Stimulated activated CD8-positive, alpha-beta memory T cell treated with anti-CD3 and anti-CD28 coated beads, Interleukin-4, amount 100 ng/mL, for 4 hours (primary cell): ENCODE measurements around the gene CRACR2B.
A peak's percentile ranks its signal among the peaks of the same experiment; 100 is the strongest.

Experiments
- DNase-seq, 2 donors: peaks; one replicate each; pipeline ENCODE4 v3.0.0-alpha.2; 2020; ENCODE audit warnings: low read depth in 2 of 2, low spot score in 1 of 2

The CRACR2B gene

GRCh38 chr11:794766-795633 lies 32.7 kb upstream of the CRACR2B start:
- DNase-seq = no peak

DNA sequence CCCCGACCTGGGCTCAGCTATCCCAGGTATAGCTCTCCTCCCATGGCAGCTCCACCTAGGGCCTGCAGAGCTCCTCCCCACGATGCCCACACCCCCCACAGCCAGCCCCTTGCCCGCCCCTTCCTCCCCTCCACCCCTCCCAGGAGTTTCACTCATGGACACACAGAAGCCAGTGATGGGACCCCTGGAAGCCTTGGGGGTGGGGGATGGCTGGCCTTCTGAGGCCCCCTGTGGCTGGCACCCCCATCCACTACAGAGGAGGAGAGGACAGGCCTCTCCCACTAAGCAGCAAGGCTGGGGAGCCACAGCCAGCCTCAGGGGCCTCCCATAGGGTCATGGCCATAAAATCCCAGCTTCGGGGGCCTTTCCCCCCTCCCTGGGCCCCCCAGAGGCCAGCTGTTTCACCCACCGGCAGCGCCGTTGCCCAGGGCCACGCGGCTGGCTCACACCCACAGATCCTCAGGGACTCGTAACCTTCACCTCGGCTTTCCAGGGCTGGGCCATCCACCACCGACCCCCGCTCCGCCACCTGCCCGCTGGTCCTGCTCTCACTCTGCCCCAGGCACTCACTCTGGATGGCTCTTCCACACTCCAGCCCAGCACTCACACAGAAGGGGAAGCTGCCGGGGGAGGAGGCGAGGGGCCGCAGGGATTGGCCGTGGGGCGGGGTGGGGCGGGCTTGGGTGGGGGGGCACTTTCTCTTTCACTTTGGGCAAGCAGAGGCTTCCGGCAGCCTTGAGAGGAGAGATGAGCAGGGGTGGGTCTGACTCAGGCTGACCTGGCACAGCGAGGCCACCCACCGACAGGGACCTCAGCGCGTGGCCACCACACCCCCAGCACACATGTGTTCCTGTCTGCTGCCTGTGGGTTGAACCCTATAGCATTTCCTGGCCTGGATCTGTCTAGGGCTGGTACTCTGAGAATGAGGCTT lies 31.8 kb upstream of the CRACR2B start:
- peak; percentile 62 to 77 for DNase-seq

DNA sequence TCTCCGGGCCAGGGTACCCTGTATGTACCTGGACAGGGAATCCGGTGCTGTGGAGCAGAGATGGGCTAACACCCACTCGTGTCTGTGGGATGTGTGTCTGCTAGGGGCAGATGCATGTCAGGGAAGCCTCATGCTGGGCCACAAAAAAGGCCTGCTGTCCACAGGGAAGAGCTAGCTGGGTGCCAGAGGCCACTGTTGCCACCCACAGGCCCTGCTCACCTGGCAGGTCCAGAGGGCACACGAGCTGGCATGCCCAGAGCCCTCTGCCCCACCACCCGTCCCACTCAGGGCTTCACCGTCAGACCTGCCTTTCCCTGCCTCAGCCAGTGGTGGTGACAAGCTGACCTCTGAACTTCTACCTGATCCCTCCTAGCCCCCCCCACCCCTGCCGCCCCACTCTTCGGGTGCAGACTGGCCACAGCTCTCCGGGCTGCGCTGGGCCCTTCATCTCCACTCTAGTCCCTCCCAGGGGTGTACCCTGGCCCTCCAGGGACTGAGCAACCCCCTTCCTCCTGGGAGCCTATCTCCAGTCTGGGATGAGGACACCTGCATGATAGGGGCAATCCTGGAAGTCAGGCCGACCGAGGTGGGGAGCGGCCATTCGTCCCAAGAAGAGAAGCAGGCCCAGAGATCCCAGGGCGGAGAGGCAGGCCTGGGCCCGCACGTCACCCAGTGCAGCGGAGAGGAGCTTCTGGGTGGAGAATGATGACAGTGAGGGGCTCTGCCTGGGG lies 31.0 kb upstream of the CRACR2B start:
- DNase-seq = no peak

DNA sequence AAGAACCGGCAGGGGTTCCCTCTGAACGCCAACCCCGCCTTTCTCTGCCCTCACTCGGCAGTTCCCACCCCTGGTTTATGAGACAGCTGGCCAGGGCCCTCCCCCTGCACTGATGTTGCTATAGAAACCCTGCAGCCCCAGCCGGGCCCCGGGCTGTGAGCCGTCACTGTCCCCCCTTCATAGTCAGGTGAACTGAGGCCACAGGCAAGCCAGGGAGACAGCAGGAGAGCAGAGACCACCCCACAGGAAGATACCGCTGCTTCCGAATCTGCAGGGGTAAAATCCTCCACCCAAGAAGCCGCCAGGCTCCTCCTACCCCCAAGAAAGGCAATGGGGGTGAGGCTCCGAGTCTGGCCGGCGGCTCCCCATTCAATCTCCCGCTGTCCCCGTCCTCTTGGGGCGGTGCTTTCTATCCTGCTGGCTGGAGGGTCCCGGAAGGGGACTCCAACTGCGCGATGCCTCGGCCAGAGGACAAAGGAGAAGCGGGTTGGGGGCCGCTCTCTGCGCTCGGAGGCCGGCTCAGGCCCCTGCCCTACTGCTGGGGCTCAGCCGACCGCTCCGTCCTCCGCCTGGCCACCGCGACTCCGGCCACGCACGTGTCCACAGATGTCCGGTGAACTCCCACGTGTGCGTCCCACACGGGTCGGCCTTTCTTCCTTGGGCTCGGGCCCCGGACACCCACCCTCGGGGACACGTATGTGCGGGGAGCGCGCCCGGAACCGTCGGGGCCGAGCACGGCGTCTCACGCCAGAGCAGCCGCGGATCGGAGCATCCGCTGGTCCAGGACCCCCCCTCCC lies 30.2 kb upstream of the CRACR2B start:
- DNase-seq = peak; percentile 33 to 63

DNA sequence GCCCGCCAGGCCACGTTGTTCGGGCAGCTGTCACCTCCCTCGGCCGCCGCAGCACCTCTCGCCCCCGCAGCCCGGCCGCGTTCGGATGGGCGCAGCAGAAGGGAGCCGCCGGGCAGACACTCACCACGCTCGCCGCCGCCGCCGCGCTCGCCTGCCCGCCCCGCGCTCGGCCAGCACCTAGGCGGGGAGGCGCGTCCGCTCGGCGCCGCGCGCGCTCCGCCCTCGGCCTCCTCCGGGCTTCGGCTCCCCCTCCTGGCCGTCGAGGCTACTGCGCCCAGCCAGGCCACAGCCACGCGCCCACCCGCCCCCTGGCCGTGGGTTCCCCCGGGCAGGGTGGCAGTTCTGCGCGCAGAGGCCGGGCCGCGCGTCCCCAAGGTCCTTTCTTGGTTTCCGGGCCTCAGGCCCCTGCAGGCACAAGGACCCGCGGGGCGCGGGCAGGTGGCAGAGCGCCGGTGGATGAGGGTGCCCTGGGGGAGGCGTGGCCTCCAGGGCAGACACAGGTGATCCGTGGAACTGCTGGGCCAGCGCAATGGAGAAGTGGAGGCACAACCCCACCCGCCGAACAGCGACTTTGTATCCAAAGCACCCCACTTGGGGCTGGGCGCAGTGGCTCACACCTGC lies 29.5 kb upstream of the CRACR2B start, which contains the start of gene SLC25A22:
Gene SLC25A22, minus strand, starts transcription at position 189 of the 621 bp plus-strand sequence. CDS start 3,275 bp downstream, outside the sequence.
- DNase-seq = peak; percentile 59 to 63

DNA sequence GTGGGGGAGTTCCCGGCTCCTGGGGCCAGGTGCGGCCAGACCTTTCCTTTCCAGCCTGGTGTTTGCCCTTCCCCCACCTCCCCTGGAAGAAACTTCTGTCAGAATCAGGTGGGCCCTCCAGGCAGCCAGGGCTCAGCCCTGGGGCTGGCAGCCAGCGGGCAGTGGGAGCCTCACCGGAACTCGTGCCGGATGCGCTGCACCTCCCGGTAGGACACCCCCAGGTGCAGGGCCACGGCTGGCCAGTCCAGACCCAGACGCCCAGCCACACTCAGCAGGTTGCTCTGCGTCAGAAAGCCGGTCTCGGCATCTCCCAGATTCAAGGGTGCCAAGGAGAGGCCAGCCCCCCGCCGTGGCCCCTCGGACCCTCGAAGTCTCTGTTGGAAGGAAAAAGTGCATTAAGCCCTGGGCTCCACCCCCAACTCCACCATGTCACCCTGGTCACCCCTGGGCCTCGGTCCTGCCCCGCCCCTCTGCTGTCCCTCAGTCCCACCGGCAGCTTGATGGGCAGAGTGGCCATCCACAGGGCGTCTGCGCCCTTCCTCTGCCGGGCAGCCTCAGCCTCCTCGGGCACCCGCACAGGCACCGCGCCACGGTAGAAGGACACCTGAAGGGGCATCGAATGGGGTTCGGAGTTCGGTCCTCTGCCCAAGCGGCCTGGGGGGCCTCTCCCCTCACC lies 27.9 kb upstream of the CRACR2B start:
- no peak for DNase-seq

GRCh38 chr11:800473-800872 lies 27.2 kb upstream of the CRACR2B start:
- no peak for DNase-seq

DNA sequence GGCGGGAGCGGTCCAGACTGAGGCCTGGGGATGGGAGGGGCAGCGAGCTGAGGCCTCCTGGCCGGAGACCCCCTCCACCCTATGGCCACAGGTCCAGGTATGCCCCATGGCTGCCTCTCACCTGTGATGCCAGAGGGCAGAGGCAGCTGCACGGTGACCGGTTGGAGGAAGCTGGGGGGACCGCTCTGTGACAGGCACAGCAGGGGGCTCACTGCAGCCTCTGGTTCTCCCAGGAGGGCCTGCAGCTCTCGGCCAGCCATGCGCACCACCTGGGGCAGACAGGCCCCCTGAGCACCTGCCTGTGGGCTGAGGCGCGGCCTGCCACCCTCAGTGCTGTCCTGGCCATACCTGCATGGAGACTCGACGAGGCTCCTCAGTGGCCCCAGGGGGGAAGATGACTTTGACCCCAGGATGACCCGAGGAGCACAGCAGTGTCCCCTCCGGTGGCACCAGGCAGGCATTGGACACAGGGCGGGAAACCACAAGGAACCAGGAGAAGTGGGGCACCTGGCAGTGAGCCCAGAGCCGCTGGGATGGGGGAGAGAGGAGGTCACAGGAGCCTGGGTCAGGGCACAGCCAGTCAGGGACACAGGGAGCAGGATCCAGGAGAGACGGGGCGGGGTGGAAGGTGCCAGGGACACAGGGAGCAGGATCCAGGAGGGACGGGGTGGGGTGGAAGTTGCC lies 26.5 kb upstream of the CRACR2B start:
- no peak for DNase-seq

- DNase-seq = no peak
These were observed 25.6 kb upstream of the CRACR2B start for GRCh38 chr11:802018-802617.

DNA sequence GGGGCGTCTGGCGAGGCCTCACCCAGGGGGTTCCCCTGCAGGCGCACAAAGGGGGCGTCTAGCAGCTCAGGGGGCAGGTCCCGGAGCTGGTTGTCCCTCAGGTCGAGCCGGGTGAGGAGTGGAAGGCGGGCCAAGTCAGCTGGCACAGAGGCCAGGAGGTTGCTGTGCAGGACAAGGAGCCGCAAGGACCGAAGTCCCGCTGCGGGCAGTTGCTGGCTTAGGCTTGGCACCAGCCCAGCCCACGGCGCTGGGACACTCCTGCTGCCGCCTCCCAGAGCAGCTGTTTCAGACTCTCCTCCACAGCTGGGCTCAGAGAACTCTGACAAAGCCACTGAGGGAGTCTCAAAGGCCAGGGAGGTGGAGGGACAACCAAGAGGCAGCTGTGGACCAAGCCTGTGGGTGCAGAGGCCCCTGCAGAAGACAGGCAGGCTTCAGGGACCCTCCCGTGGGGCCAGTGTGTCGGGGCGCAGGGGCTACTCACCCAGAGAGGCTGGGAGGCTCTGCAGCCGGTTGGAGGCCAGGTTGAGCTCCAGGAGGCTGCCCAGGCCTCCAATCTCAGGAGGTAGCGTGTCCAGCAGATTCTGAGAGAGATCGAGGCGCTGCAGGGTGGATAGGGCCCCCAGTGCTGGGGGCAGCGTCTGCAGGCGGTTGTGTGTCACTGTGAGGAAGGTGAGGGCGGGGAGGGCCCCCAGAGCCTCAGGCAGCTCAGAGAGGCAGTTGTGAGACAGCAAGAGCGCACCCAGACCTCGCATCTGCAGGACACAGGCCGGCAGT lies 24.8 kb upstream of the CRACR2B start:
- no peak for DNase-seq

DNA sequence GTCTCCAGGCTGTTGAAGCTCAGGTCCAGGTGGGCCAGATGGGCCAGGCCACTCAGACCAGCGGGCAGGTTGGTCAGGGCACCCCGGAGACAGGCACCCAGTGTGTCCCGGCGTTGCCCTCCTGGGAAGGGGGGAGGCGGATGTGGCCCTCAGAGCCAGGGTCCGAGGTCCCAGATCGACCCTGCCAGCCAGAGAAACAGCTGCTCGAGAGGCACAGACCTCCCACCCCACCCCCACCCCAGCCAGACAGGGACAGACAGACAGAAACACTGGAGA lies 24.3 kb upstream of the CRACR2B start:
- no peak for DNase-seq

DNA sequence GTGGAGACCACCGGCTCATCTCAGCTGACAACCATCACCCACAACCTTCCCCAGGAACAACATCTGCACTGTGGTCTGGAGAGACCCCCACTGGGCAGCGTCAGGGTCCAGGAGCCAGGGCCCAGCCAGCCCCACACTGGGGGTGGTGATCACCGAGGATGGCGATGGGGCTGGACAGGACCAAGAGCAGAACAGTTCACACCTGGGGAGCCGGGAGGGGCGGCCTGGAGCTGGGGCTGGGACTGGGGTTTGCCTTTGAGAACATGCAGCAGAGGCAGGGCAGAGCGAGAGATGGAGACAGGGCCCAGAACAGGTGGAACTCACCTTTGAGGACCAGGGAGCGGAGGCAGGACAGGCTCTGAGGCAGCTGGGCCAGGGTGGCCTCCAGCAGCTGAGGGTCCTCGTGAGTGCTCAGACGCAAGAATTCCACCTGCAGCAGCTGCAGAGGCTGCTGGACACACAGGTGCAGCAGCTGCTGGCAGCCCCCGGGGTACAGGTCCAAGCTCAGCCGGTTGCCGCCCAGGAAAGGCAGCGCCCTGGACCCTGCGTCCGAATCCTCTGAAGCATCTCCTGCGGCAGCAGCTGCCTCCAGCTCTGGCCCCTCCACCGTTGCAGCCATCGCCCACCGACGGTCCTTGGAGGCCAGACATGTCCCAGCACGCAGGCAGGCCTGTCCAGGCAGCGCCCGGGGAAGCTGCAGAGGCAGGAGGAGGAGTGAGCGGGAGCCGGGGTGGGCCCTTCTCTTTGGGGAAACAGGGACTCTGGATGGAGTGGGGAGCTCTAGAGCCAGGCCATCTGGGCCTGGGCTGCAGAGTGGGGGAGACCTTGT lies 23.7 kb upstream of the CRACR2B start:
- DNase-seq = no peak

DNA sequence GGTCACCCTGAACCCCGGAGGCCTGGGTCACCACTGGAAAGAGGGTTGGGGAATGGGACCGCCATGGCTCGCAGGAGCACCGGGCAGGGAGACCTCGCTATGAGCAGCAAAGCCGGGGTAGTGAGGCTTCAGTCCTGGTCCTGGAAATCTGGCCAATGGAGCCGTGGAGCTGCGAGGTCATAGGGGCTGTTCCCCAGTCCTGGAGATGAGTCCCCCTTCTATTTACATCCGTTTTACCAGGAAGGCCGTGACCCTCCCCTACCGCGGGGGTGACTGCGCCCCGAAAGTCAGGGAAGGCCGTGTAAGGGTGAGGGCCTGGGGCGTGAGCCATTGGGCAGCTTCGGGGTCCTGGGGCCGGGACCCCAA lies 23.1 kb upstream of the CRACR2B start:
- no peak for DNase-seq

- no peak for DNase-seq
These were observed 19.1 kb upstream of the CRACR2B start for GRCh38 chr11:808427-809286.

GRCh38 chr11:809287-810039 lies 18.3 kb upstream of the CRACR2B start, which contains the start of gene RPLP2:
TSS of gene RPLP2 (plus strand) at chr11:809967. CDS start at chr11:810235, 268 bp downstream.
- DNase-seq = peak; percentile 96
